DND-41 (cell line): ENCODE data around the gene KSR2.
A peak's percentile ranks its signal among the peaks of the same experiment; 100 is the strongest.

ENCODE experiments used
- ATAC-seq: fragments of 200-7000 bp; cut with Tn5 transposase; 3 replicates; pipeline ENCODE4 v1.9.1; 2021; ENCODE audit warnings: low read depth; ENCODE audit not compliant: insufficient read depth
- DNase-seq: peaks from one replicate; pipeline ENCODE4 v3.0.0-alpha.2; 2020
- H2AFZ ChIP-seq: 2 replicates; pipeline ENCODE4 v1.6.0; 2012; ENCODE audit warnings: low read depth, low read length
- H3K27ac ChIP-seq: 2 replicates; pipeline ENCODE4 v1.5.1; 2012; ENCODE audit warnings: low read length, inconsistent platforms
- H3K27me3 ChIP-seq: fragments of 200-600 bp; sonication (generic); 2 replicates; pipeline ENCODE4 v1.6.0; 2012; ENCODE audit warnings: low read length, mild to moderate bottlenecking, inconsistent platforms; ENCODE audit not compliant: insufficient read depth, poor library complexity
- H3K36me3 ChIP-seq: 2 replicates; pipeline ENCODE4 v1.5.1; 2012; ENCODE audit warnings: low read length, inconsistent platforms; ENCODE audit not compliant: insufficient read depth
- H3K4me1 ChIP-seq: 2 replicates; pipeline ENCODE4 v1.5.1; 2012; ENCODE audit warnings: mild to moderate bottlenecking, low read length; ENCODE audit not compliant: insufficient read depth
- H3K4me2 ChIP-seq: 2 replicates; pipeline ENCODE4 v1.6.0; 2012; ENCODE audit warnings: mild to moderate bottlenecking, moderate library complexity, low read length, inconsistent platforms; ENCODE audit not compliant: insufficient read depth
- H3K4me3 ChIP-seq, 2 experiments: fragments of 200-600 bp in 1 of 2; shearing (Covaris generic) in 1 of 2; 2 replicates each; pipeline ENCODE4 v1.5.1; 2012 to 2016; ENCODE audit warnings: inconsistent platforms in 2 of 2, low read length in 2 of 2, mild to moderate bottlenecking in 2 of 2, low read depth in 1 of 2, moderate library complexity in 1 of 2
- H3K79me2 ChIP-seq: 2 replicates; pipeline ENCODE4 v1.6.0; 2012; ENCODE audit warnings: low read length, inconsistent platforms; ENCODE audit not compliant: insufficient read depth
- H3K9ac ChIP-seq: 2 replicates; pipeline ENCODE4 v1.6.0; 2012; ENCODE audit warnings: low read depth, mild to moderate bottlenecking, inconsistent platforms, low read length, moderate library complexity
- H3K9me3 ChIP-seq: 2 replicates; pipeline ENCODE4 v1.5.1; 2012; ENCODE audit warnings: low read length, moderate library complexity, mild to moderate bottlenecking, inconsistent platforms; ENCODE audit not compliant: insufficient read depth, severe bottlenecking
- H4K20me1 ChIP-seq: 2 replicates; pipeline ENCODE4 v1.6.0; 2012; ENCODE audit warnings: low read length; ENCODE audit not compliant: insufficient read depth
- EZH2 ChIP-seq: IDR thresholded peaks from 3 replicates; pipeline ENCODE4 v1.6.1; 2012; ENCODE audit warnings: borderline replicate concordance, low read depth, mild to moderate bottlenecking, moderate library complexity, low read length, inconsistent platforms; ENCODE audit not compliant: severe bottlenecking
- TF ChIP-seq, protein P1 (sequence below): IDR thresholded peaks from 2 replicates; pipeline ENCODE4 v1.5.1; 2012; ENCODE audit warnings: borderline replicate concordance, low read length, moderate library complexity, mild to moderate bottlenecking; ENCODE audit not compliant: poor library complexity, severe bottlenecking; ENCODE audit errors: extremely low read depth

The KSR2 gene

GRCh38 chr12:117819160-117819559, 149.6 kb downstream of the KSR2 start:
- H4K20me1 ChIP-seq = no peaks in the 10 kb centered on the region
- no peaks in the 10 kb centered on the region for H3K79me2 ChIP-seq
- H3K4me2 ChIP-seq = peak overlapping the region; percentile 25; the same call in 1 of the 2 replicates
- H3K27ac ChIP-seq = peak overlapping the region; percentile 67
- no peak overlapping the region for H3K4me3 ChIP-seq
- H2AFZ ChIP-seq = no peak overlapping the region
- H3K9me3 ChIP-seq = no peaks in the 10 kb centered on the region
- DNase-seq = no peak
- H3K9ac ChIP-seq = peak overlapping the region; percentile 5; the same call in 1 of the 2 replicates
- no peak for TF ChIP-seq EZH2
- TF ChIP-seq, protein P1, sequence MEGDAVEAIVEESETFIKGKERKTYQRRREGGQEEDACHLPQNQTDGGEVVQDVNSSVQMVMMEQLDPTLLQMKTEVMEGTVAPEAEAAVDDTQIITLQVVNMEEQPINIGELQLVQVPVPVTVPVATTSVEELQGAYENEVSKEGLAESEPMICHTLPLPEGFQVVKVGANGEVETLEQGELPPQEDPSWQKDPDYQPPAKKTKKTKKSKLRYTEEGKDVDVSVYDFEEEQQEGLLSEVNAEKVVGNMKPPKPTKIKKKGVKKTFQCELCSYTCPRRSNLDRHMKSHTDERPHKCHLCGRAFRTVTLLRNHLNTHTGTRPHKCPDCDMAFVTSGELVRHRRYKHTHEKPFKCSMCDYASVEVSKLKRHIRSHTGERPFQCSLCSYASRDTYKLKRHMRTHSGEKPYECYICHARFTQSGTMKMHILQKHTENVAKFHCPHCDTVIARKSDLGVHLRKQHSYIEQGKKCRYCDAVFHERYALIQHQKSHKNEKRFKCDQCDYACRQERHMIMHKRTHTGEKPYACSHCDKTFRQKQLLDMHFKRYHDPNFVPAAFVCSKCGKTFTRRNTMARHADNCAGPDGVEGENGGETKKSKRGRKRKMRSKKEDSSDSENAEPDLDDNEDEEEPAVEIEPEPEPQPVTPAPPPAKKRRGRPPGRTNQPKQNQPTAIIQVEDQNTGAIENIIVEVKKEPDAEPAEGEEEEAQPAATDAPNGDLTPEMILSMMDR = peak; percentile 39
- peaks cover 26% of the 10 kb centered on the region for H3K4me1 ChIP-seq
- no peaks in the 10 kb centered on the region for H3K36me3 ChIP-seq
- ATAC-seq = no peak
- no peaks in the 10 kb centered on the region for H3K27me3 ChIP-seq

GRCh38 chr12:117818400-117818799, 150.4 kb downstream of the KSR2 start:
- H4K20me1 ChIP-seq = no peaks in the 10 kb centered on the region
- peak overlapping the region; percentile 92 for H3K27ac ChIP-seq
- TF ChIP-seq, protein P1 = peak; percentile 50
- no peak for TF ChIP-seq EZH2
- H3K9ac ChIP-seq = peak overlapping the region; percentile 43
- no peaks in the 10 kb centered on the region for H3K36me3 ChIP-seq
- DNase-seq = peak; percentile 82
- H3K4me1 ChIP-seq = peaks cover 26% of the 10 kb centered on the region
- H3K9me3 ChIP-seq = no peaks in the 10 kb centered on the region
- no peaks in the 10 kb centered on the region for H3K27me3 ChIP-seq
- no peaks in the 10 kb centered on the region for H3K79me2 ChIP-seq
- ATAC-seq = peak; percentile 97
- H3K4me2 ChIP-seq = peak overlapping the region; percentile 41
- no peak overlapping the region for H3K4me3 ChIP-seq
- peak overlapping the region; percentile 59 for H2AFZ ChIP-seq

DNA sequence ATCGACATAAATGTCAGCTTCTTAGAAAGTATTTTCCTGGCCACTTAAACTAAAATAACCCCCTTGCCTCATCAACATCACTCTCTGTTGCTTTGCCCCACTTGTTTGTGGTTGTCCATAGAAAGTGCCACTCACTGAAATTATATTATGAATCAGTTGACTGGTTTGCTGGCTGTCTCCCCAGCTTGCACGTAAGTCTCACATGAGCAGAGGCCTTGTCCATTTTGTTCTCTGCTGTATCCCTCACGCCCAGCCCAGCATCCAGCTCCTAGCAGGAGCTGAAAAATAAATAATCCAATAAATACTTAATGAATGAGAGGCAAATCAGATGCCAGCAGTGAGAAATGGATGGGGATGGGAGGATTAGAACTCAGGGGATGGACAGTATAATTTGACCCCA, 159.3 kb downstream of the KSR2 start:
- DNase-seq = no peak
- no peak for ATAC-seq
- Histone ChIP-seq H3K4me1 (no peaks in the 10 kb centered on the region), H3K36me3 (no peaks in the 10 kb centered on the region), H3K4me3 (no peak overlapping the region), H3K4me2 (no peak overlapping the region), H3K27ac (no peak overlapping the region), H4K20me1 (no peaks in the 10 kb centered on the region), H3K79me2 (no peaks in the 10 kb centered on the region), H2AFZ (no peak overlapping the region), H3K9ac (no peak overlapping the region), H3K27me3 (no peaks in the 10 kb centered on the region), H3K9me3 (no peaks in the 10 kb centered on the region)
- TF ChIP-seq, protein P1 = no peak
- TF ChIP-seq EZH2 = no peak

- Histone ChIP-seq H3K79me2 (no peaks in the 10 kb centered on the region), H4K20me1 (no peaks in the 10 kb centered on the region), H3K4me2 (no peak overlapping the region), H2AFZ (no peak overlapping the region), H3K27me3 (no peaks in the 10 kb centered on the region), H3K4me3 (no peak overlapping the region), H3K9ac (no peak overlapping the region), H3K4me1 (no peaks in the 10 kb centered on the region), H3K9me3 (no peaks in the 10 kb centered on the region), H3K27ac (no peak overlapping the region), H3K36me3 (no peaks in the 10 kb centered on the region)
- ATAC-seq = no peak
- TF ChIP-seq, protein P1 = no peak
- no peak for TF ChIP-seq EZH2
- no peak for DNase-seq
Measured at GRCh38 chr12:117807946-117808345, 160.8 kb downstream of the KSR2 start.
